Measurements from ENCODE around the gene TIMM17A. TPM values are rescaled to one million over a fixed set of nuclear protein-coding genes. Genes with fewer than 3 reads are reported as not detected.
A peak's percentile ranks its signal among the peaks of the same experiment; 100 is the strongest.

TIMM17A gene
- total RNA-seq, 3 donors from 2014 or later: 24.5 to 30.1 (median 26.2) TPM

DNA sequence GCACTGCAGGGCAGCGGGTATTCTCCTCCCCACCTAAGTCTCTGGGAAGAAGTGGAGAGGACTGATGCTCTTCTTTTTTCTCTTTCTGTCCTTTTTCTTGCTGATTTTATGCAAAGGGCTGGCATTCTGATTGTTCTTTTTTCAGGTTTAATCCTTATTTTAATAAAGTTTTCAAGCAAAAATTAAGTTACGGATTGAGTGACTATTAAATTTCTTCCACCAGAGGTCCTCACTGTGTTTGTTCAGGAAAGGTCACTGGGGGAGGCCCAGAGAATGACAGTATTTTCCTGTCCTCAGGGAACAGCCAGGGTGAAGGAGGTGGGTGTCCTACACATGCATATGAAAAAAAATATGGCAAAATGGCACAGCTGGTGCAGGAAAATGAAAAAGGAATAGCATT lies 50.7 kb downstream of the TIMM17A start:
- H3K36me3 ChIP-seq: no peaks in the 10 kb centered on the region
- no peaks in the 10 kb centered on the region for H3K27me3 ChIP-seq
- H3K4me1 ChIP-seq: peaks cover 0 to 12% of the 10 kb centered on the region in 2 donors
- no peak for TF ChIP-seq POLR2AphosphoS5 (IDR thresholded peaks at IDR 0.05)
- TF ChIP-seq, protein P1, sequence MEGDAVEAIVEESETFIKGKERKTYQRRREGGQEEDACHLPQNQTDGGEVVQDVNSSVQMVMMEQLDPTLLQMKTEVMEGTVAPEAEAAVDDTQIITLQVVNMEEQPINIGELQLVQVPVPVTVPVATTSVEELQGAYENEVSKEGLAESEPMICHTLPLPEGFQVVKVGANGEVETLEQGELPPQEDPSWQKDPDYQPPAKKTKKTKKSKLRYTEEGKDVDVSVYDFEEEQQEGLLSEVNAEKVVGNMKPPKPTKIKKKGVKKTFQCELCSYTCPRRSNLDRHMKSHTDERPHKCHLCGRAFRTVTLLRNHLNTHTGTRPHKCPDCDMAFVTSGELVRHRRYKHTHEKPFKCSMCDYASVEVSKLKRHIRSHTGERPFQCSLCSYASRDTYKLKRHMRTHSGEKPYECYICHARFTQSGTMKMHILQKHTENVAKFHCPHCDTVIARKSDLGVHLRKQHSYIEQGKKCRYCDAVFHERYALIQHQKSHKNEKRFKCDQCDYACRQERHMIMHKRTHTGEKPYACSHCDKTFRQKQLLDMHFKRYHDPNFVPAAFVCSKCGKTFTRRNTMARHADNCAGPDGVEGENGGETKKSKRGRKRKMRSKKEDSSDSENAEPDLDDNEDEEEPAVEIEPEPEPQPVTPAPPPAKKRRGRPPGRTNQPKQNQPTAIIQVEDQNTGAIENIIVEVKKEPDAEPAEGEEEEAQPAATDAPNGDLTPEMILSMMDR (IDR thresholded peaks at IDR 0.05): peak; percentile 54 to 64 (median 54)
- H3K4me3 ChIP-seq: no peak overlapping the region
- DNase-seq (ENCODE audit: low spot score in 2 of 2): no peak
- intact Hi-C loops (cut with DNase I; ENCODE audit: low total_unique reads): loop anchor here (5.0 kb wide), 1 partner anchor 111 kb away; no protein-coding TSS in a partner anchor
- no peaks in the 10 kb centered on the region for H3K9me3 ChIP-seq
- H3K27ac ChIP-seq: peak overlapping the region; percentile 14 to 50

DNA sequence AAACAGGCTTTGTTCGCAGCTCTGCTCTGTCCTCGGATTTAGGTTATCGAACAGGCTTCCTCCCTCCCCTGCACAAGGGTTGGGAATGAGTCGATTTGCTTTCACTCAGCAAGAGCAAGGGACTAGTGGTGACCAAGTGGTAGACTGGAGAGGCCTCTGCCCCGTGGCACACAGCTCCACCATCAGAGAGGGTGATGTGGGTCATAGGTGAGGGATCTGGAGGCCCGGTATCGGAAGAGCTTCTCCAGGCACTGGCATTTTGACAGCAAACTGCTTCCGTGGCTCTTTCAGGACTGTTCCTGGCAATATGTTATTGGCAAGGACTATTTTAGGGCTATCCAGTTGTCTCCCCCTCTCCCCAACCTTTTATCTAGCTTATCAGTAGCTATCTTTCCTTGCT lies 52.0 kb downstream of the TIMM17A start:
- Histone ChIP-seq H3K27ac (peak overlapping the region; percentile 74 to 96), H3K9me3 (no peaks in the 10 kb centered on the region), H3K4me3 (no peak overlapping the region), H3K27me3 (no peaks in the 10 kb centered on the region), H3K36me3 (no peaks in the 10 kb centered on the region), H3K4me1 (peaks cover 0 to 12% of the 10 kb centered on the region in 2 donors)
- intact Hi-C loops (cut with DNase I; ENCODE audit: low total_unique reads): loop anchor here (5.0 kb wide), 1 partner anchor 110 kb away; no protein-coding TSS in a partner anchor
- DNase-seq (ENCODE audit: low spot score in 2 of 2): no peak
- no peak for TF ChIP-seq POLR2A (IDR thresholded peaks at IDR 0.05)
- TF ChIP-seq, protein P1 (IDR thresholded peaks at IDR 0.05): no peak
- TF ChIP-seq POLR2AphosphoS5 (IDR thresholded peaks at IDR 0.05): no peak

DNA sequence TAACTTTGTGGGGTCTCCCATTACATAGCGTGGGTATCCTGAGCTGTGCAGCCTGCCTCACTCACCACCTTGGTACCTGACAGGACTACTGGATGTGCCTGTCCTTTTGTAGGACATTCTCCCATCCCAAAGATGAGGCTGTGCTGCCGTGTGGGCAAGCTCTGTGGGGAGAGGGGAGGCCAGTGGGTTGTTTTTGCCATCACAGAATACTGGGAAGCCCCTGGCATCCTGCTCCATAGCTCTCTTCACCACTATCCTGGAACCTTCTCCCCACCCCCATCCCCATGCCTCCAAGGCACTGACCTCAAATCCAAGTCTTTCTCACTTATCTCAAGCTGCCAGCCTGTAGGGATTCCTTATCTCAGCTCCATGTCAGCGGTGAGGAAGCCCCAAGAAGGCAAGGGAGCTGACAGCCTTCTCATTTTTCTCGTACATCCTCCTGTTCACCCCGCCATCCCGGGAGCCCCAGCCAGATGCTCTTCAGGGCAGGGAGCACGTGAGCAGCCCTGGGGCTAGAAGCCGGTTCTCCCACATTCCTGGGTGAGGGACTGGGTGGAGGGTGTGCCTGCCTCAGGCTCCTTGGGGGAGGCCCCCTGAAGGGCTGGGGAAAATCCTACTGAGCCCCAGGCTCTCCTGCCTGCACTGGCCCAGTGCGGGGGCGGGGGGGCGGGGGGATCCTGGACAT lies 52.6 kb downstream of the TIMM17A start:
- peak; percentile 74 to 87 for DNase-seq (ENCODE audit: low spot score in 2 of 2)
- Histone ChIP-seq H3K4me1 (peaks cover 0 to 12% of the 10 kb centered on the region in 2 donors), H3K9me3 (no peaks in the 10 kb centered on the region), H3K4me3 (peak overlapping the region in 2 of 3 donors; percentile 23 to 50), H3K27me3 (no peaks in the 10 kb centered on the region), H3K36me3 (no peaks in the 10 kb centered on the region), H3K27ac (peak overlapping the region; percentile 74 to 96)
- TF ChIP-seq POLR2A (IDR thresholded peaks at IDR 0.05) (no peak), POLR2AphosphoS5 (IDR thresholded peaks at IDR 0.05) (peak; percentile 71 to 80 (median 75))
- intact Hi-C loops (cut with DNase I; ENCODE audit: low total_unique reads): loop anchor here (5.0 kb wide), 1 partner anchor 109 kb away; no protein-coding TSS in a partner anchor

DNA sequence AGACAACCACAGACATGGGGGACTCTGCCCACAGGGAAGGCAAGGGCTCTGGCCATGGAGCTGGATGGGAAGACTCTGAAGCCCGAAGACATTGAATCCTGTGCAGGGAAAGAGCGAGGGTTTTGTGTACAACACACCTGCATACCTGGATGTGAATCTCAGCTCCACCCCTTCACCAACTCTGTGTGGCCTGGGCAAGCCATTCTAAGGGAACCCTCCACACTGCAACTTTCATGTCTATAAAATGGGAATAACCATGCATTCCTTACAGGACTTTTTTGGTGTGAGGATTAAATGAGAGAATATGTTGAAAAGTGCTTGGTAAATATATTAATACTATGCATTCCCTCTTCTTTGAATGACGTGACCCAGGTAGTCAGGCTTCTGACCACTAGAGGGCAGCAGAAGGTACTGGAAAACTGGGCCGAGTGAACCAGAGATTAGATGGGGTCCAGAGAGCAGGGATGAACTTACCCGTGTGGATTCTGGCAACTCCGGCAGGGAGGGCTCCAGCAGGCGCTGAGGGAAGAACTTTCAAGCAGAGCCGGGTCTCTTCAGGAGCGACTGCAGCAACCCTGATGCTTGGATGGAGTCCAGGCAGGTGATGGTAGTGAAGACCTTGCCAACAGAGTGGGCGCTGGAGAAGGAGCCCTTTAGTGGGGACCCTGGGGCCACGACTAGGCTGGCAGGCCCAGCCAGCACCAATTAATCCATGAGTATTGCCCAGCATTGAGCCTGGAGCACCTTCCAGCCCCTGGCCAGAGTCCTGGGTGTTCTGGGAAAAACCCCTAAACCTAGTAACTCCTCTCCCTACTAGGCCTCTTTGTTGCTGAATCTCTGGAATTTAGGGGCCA lies 54.2 kb downstream of the TIMM17A start:
- Histone ChIP-seq H3K4me1 (peaks cover 0 to 12% of the 10 kb centered on the region in 2 donors), H3K27me3 (no peaks in the 10 kb centered on the region), H3K9me3 (no peaks in the 10 kb centered on the region), H3K36me3 (no peaks in the 10 kb centered on the region), H3K27ac (peak overlapping the region; percentile 92 to 96), H3K4me3 (peak overlapping the region in 2 of 3 donors; percentile 67 to 71)
- TF ChIP-seq POLR2AphosphoS5 (IDR thresholded peaks at IDR 0.05) (peak in 2 of 3 donors; percentile 52 to 55), POLR2A (IDR thresholded peaks at IDR 0.05) (no peak)
- TF ChIP-seq, protein P1 (IDR thresholded peaks at IDR 0.05): peak; percentile 91 to 98 (median 97)
- intact Hi-C loops (cut with DNase I; ENCODE audit: low total_unique reads): loop anchor here (5.0 kb wide), 1 partner anchor 108 kb away; no protein-coding TSS in a partner anchor
- peak; percentile 81 to 87 for DNase-seq (ENCODE audit: low spot score in 2 of 2)

DNA sequence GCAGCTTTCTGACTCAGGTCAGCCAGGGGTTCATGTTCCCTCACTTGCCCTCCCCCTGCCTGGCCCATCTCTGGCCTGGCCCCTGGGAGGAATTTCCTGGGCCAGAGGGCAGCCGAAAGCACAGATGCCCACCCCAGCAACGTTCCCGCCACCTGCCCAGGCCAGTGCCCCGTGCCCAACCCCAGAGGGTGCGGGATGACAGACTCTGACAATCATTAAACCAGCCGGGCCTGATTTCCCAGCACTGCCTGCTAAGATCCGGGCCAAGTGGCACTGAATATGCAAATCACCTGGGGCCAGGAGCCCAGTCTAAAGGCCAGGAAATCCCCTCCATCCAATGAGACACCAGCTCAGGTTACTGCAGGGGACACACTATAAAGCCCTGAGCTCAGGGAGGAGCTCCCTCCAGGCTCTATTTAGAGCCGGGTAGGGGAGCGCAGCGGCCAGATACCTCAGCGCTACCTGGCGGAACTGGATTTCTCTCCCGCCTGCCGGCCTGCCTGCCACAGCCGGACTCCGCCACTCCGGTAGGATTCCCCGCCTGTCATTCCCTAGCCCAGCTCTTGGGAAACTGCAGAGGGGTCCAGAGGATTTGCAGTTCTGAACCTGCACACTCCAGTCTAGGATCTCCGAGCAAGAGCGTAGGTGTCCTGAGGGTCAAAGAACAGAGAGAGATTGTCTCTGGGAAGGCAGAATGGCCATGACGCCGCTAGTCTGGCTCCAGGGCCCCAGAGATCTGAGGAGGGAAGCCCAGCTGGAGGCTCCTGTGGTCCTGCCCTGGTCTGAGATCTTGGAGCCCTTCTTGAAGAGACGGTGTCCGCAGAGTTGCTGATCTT lies 55.1 kb downstream of the TIMM17A start, which contains the start of gene ELF3:
Gene ELF3, plus strand, starts transcription at position 408 of the 836 bp plus-strand sequence. CDS start 550 bp downstream, outside the sequence.
- TF ChIP-seq POLR2A (IDR thresholded peaks at IDR 0.05) (peak; percentile 96), POLR2AphosphoS5 (IDR thresholded peaks at IDR 0.05) (peak; percentile 82 to 97 (median 92))
- TF ChIP-seq, protein P1 (IDR thresholded peaks at IDR 0.05): no peak
- H3K36me3 ChIP-seq: no peaks in the 10 kb centered on the region
- peaks cover 0 to 12% of the 10 kb centered on the region in 2 donors for H3K4me1 ChIP-seq
- DNase-seq (ENCODE audit: low spot score in 2 of 2): peak; percentile 93 to 95
- no peaks in the 10 kb centered on the region for H3K9me3 ChIP-seq
- H3K4me3 ChIP-seq: peak within 1 kb of the TSS in 2 of 3 donors; percentile 67 to 71
- H3K27ac ChIP-seq: peak within 1 kb of the TSS; percentile 92 to 96
- intact Hi-C loops (cut with DNase I; ENCODE audit: low total_unique reads): no loop called here
- no peaks in the 10 kb centered on the region for H3K27me3 ChIP-seq

All from breast epithelium (tissue), 4 donors.